NB4 (cell line): ENCODE data around the gene NME7.

Experiments
- MAX ChIP-seq: IDR thresholded peaks from 2 replicates; pipeline ENCODE4 v1.6.1; 2011; ENCODE audit warnings: low read depth, low read length
- MYC ChIP-seq: IDR thresholded peaks from 2 replicates; pipeline ENCODE4 v1.6.1; 2011; ENCODE audit warnings: low read depth, low read length
- POLR2A ChIP-seq: IDR thresholded peaks from 2 replicates; pipeline ENCODE4 v1.6.1; 2011; ENCODE audit warnings: mild to moderate bottlenecking; ENCODE audit not compliant: insufficient read length; ENCODE audit errors: extremely low read depth
- TF ChIP-seq, protein P1 (sequence below): IDR thresholded peaks from one replicate; pipeline ENCODE4 v1.5.1; 2012; ENCODE audit warnings: low read depth, low read length

DNA sequence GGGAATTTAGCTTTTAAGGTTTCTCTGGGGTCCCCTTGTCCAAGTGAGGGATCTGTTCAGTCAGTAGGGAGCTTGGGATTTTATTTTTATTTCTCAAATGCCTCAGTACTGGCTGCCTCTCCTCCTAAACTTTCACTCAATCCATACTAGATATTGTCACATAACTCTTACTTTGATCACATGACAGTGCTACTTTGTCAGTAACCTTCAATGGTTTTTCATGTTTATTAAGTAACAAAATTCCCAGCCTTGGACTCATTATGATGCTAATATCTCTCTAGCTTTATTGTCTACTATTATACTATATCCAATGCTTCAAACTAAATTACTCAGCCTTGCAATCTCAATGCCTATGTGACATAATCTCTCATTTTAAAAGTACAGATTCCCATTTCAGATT is 163.4 kb downstream of the NME7 start:
- TF ChIP-seq, protein P1, sequence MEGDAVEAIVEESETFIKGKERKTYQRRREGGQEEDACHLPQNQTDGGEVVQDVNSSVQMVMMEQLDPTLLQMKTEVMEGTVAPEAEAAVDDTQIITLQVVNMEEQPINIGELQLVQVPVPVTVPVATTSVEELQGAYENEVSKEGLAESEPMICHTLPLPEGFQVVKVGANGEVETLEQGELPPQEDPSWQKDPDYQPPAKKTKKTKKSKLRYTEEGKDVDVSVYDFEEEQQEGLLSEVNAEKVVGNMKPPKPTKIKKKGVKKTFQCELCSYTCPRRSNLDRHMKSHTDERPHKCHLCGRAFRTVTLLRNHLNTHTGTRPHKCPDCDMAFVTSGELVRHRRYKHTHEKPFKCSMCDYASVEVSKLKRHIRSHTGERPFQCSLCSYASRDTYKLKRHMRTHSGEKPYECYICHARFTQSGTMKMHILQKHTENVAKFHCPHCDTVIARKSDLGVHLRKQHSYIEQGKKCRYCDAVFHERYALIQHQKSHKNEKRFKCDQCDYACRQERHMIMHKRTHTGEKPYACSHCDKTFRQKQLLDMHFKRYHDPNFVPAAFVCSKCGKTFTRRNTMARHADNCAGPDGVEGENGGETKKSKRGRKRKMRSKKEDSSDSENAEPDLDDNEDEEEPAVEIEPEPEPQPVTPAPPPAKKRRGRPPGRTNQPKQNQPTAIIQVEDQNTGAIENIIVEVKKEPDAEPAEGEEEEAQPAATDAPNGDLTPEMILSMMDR = no peak
- no peak for TF ChIP-seq POLR2A
- no peak for TF ChIP-seq MAX
- TF ChIP-seq MYC = no peak
